A549 (cell line): ENCODE results near the gene ASMTL. TPM values are rescaled to one million over a fixed set of nuclear protein-coding genes. Genes with fewer than 3 reads are reported as not detected.
"Not testable (repeated sequence)": the region's sequence is repeated elsewhere in the genome, so short reads cannot be mapped to it uniquely, and the experiment has no call there.

Experiments used
- ATAC-seq, 2 experiments: fragments of 200-7000 bp in 1 of 2; fragments of >200 bp in 1 of 2; cut with Nextera tagmentation in 1 of 2; cut with Tn5 transposase in 1 of 2; 3 replicates each; pipeline versions ENCODE4 v1.8.0 to v1.9.1; 2018 to 2020; ENCODE audit warnings: mild to moderate bottlenecking in 1 of 2, moderate library complexity in 1 of 2
- CTCF ChIA-PET: fragments of 300-600 bp; sonication (Branson Sonifier 250); formaldehyde crosslinking; extraction: SDS; loops from one replicate; lab custom pipeline; 2021; ENCODE audit warnings: antibody characterized with exemption, inconsistent platforms; lab: Yijun Ruan, JAX
- POLR2A ChIA-PET: fragments of 350-600 bp; formaldehyde crosslinking; extraction: SDS; loops from one replicate; lab custom pipeline; 2021; ENCODE audit warnings: antibody characterized with exemption, inconsistent platforms; lab: Yijun Ruan, JAX
- DNase-seq, 2 experiments: peaks; one replicate each; pipeline versions ENCODE4 v3.0.0 to v3.0.0-alpha.2; 2011 to 2016; ENCODE audit warnings: low read depth in 1 of 2, low spot score in 1 of 2
- FAIRE-seq: peaks from 2 replicates; lab custom pipeline; 2011; peaks lifted over from hg19 to GRCh38; lab: Jason Lieb, UNC
- H3K27ac ChIP-seq, 2 experiments: fragments of >200 bp; sonication (Bioruptor Twin); formaldehyde crosslinking; 3 replicates each; pipeline ENCODE4 v1.5.1; 2016 to 2017
- H3K4me1 ChIP-seq: fragments of >200 bp; sonication (Bioruptor Twin); formaldehyde crosslinking; 3 replicates; pipeline ENCODE4 v1.6.1; 2016
- H3K4me2 ChIP-seq: fragments of >200 bp; sonication (Bioruptor Twin); formaldehyde crosslinking; 3 replicates; pipeline ENCODE4 v1.6.1; 2016
- H3K4me3 ChIP-seq: fragments of >200 bp; sonication (Bioruptor Twin); formaldehyde crosslinking; 3 replicates; pipeline ENCODE4 v1.5.1; 2016
- H3K9me3 ChIP-seq: fragments of >200 bp; sonication (Bioruptor Twin); formaldehyde crosslinking; 3 replicates; pipeline ENCODE4 v1.6.1; 2016
- CBX8 ChIP-seq: fragments of 200-600 bp; sonication (generic); IDR thresholded peaks from 2 replicates; pipeline ENCODE4 v1.6.1; 2016
- CEBPB ChIP-seq, 2 experiments: fragments of >200 bp in 1 of 2; sonication (Bioruptor Twin) in 1 of 2; formaldehyde crosslinking in 1 of 2; IDR thresholded peaks; 2 replicates each; pipeline ENCODE4 v1.6.1; 2012 to 2016
- CHD4 ChIP-seq: fragments of 200-600 bp; sonication (generic); IDR thresholded peaks from 2 replicates; pipeline ENCODE4 v1.6.1; 2016; ENCODE audit warnings: antibody characterized with exemption, mild to moderate bottlenecking, borderline replicate concordance
- EHMT2 ChIP-seq: fragments of 200-600 bp; sonication (generic); IDR thresholded peaks from 2 replicates; pipeline ENCODE4 v1.6.1; 2016; ENCODE audit warnings: antibody characterized with exemption, low read depth, mild to moderate bottlenecking, moderate library complexity
- FOXS1 ChIP-seq: fragments of 250-450 bp; sonication (Bioruptor Pico); IDR thresholded peaks from 2 replicates; pipeline ENCODE4 v1.5.0; 2020; ENCODE audit warnings: mild to moderate bottlenecking, moderate library complexity
- GATA3 ChIP-seq: IDR thresholded peaks from 2 replicates; pipeline ENCODE4 v1.6.1; 2012; ENCODE audit warnings: borderline replicate concordance
- JUN ChIP-seq, 2 experiments: fragments of >200 bp; sonication (Bioruptor Twin); formaldehyde crosslinking; IDR thresholded peaks; 2 replicates in 1 of 2; 3 replicates in 1 of 2; pipeline ENCODE4 v1.6.1; 2016 to 2017
- KDM1A ChIP-seq: fragments of 200-600 bp; sonication (generic); IDR thresholded peaks from 2 replicates; pipeline ENCODE4 v1.6.1; 2016; ENCODE audit warnings: low read depth, mild to moderate bottlenecking
- KDM5A ChIP-seq: fragments of 200-600 bp; sonication (generic); IDR thresholded peaks from 2 replicates; pipeline ENCODE4 v1.6.1; 2016; ENCODE audit warnings: antibody characterized with exemption, mild to moderate bottlenecking
- RAD21 ChIP-seq, 2 experiments: fragments of >200 bp in 1 of 2; sonication (Bioruptor Twin) in 1 of 2; formaldehyde crosslinking in 1 of 2; IDR thresholded peaks in 1 of 2; conservative IDR thresholded peaks in 1 of 2; 2 replicates in 1 of 2; 3 replicates in 1 of 2; pipeline ENCODE4 v1.6.1; 2012 to 2018; ENCODE audit warnings: inconsistent platforms in 1 of 2
- RCOR1 ChIP-seq: fragments of 150-350 bp; IDR thresholded peaks from 2 replicates; pipeline ENCODE4 v1.6.1; 2014; ENCODE audit warnings: antibody characterized with exemption, low read length, low read depth
- RNF2 ChIP-seq: fragments of 200-600 bp; sonication (generic); IDR thresholded peaks from 2 replicates; pipeline ENCODE4 v1.6.1; 2016; ENCODE audit warnings: low read depth, mild to moderate bottlenecking, antibody characterized with exemption, moderate library complexity, borderline replicate concordance
- TP53 ChIP-seq: fragments of 250-450 bp; sonication (Bioruptor Pico); IDR thresholded peaks from 2 replicates; pipeline ENCODE4 v1.5.0; 2021; ENCODE audit warnings: mild to moderate bottlenecking, moderate library complexity
- ZSCAN20 ChIP-seq: fragments of 250-450 bp; sonication (Bioruptor Pico); IDR thresholded peaks from 2 replicates; pipeline ENCODE4 v1.8.0; 2022; ENCODE audit warnings: mild to moderate bottlenecking, moderate library complexity
- WGBS: methylation state at CpG from one replicate; pipeline ENCODE4 v1.1.6; 2017; ENCODE audit errors: missing lambda C conversion rate; 5-methylcytosine and 5-hydroxymethylcytosine counted together
- polyA plus RNA-seq, 4 experiments: library from polyadenylated mRNA; depleted of rRNA in 3 of 4; stranded (reverse); fragments of >200 nt; fragmentation: RNase III in 1 of 4; extraction: RNeasy Plus Mini Kit Qiagen cat#74134 plus additional on column Dnase treatment in 1 of 4; gene quantifications; 2 replicates in 3 of 4; 3 replicates in 1 of 4; pipeline ENCODE4 v1.2.3, GENCODE V29; 2011 to 2017
- TF ChIP-seq, protein P1 (sequence below): fragments of 150-350 bp; IDR thresholded peaks from 2 replicates; pipeline ENCODE4 v1.6.1; 2014; ENCODE audit warnings: low read depth, mild to moderate bottlenecking, low read length
- TF ChIP-seq, protein P2 (sequence below): fragments of 250-450 bp; sonication (Bioruptor Pico); IDR thresholded peaks from 2 replicates; pipeline ENCODE4 v1.5.0; 2021; ENCODE audit warnings: mild to moderate bottlenecking, moderate library complexity, borderline replicate concordance
- TF ChIP-seq, protein P3 (sequence below): fragments of 200-600 bp; sonication (generic); IDR thresholded peaks from 2 replicates; pipeline ENCODE4 v1.6.1; 2016; ENCODE audit warnings: antibody characterized with exemption, mild to moderate bottlenecking, moderate library complexity
- TF ChIP-seq, protein P4 (sequence below): IDR thresholded peaks from 2 replicates; pipeline ENCODE4 v1.6.1; 2012
- TF ChIP-seq, protein P5 (sequence below): IDR thresholded peaks from 2 replicates; pipeline ENCODE4 v1.6.1; 2012; ENCODE audit warnings: low read depth, borderline replicate concordance

The ASMTL gene
- polyA plus RNA-seq, 2 of the 4 experiments (the other 2 are of a cell fraction): 12.3 to 15.4 TPM

DNA sequence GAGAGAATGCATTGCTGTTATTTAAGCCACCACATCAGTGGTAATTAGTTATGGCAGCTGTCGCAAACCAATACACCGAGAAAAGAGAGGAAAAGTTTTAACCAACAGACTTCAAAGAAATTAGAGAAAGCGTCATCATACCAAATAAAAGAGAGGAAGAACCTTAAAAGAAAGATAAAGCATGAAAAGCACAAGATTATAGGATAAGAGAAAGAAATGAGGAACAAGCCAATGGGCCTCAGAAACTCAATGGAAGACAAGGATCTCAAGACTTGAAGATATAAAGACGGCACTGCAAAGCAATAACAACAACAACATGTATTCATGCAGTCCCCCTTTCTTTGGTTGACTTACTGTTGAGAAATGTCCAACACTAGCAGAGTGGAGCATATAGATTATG lies 22.8 kb upstream of the ASMTL start (continued):
- TF ChIP-seq, protein P1, sequence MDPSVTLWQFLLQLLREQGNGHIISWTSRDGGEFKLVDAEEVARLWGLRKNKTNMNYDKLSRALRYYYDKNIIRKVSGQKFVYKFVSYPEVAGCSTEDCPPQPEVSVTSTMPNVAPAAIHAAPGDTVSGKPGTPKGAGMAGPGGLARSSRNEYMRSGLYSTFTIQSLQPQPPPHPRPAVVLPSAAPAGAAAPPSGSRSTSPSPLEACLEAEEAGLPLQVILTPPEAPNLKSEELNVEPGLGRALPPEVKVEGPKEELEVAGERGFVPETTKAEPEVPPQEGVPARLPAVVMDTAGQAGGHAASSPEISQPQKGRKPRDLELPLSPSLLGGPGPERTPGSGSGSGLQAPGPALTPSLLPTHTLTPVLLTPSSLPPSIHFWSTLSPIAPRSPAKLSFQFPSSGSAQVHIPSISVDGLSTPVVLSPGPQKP: no peak
- TF ChIP-seq KDM5A (no peak), TP53 (CRISPR knock-in tag) (no peak), KDM1A (no peak), GATA3 (no peak), ZSCAN20 (no peak)

DNA sequence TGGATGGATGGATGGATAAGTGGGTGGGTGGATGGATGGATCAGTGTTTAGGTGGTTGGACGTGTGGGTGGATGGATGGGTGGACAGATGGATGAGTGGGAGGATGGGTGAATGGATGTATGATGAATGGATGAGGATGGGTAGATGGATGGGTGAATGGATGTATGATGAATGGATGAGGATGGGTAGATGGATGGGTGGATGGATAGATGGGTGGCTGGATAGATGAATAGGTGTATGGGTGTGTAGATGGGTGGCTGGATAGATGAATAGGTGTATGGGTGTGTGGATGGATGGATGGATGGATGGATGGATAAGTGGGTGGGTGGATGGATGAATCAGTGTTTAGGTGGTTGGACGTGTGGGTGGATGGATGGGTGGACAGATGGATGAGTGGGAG lies 21.9 kb upstream of the ASMTL start:
- H3K4me2 ChIP-seq, FAIRE-seq, POLR2A ChIA-PET, H3K4me1 ChIP-seq, H3K27ac ChIP-seq, CTCF ChIA-PET, DNase-seq, H3K9me3 ChIP-seq, ATAC-seq, H3K4me3 ChIP-seq: not testable (repeated sequence)
- WGBS: 1% methylated on average over 2 of the region's 2 CpGs

DNA sequence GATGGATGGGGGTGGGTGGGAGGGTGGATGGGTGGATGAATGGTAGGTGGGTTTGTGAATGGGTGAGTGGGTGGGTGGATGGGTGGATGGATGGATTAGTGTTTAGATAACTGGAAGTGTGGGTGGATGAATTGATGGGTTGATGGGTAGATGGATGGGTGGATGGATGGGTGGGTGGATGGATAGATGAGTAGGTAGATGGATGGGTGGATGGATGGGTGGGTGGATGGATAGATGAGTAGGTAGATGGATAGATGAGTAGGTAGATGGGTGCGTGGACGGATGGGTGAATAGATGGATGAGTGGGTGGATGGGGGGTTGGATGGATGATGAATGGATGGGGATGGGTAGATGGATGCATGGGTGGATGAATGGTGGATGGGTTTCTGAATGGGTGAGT lies 20.3 kb upstream of the ASMTL start:
- H3K4me1 ChIP-seq: peaks cover 5% of the 10 kb centered on the region
- no peaks in the 10 kb centered on the region for H3K9me3 ChIP-seq
- TF ChIP-seq RNF2: no peak
- CTCF ChIA-PET: no interaction called here
- POLR2A ChIA-PET: no interaction called here
- whole genome bisulfite sequencing: 43% methylated on average over 2 of the region's 2 CpGs
- H3K4me3 ChIP-seq: no peak overlapping the region
- no peak overlapping the region for H3K27ac ChIP-seq
- DNase-seq (no peak), ATAC-seq (no peak), FAIRE-seq (no peak)
- H3K4me2 ChIP-seq: no peak overlapping the region

DNA sequence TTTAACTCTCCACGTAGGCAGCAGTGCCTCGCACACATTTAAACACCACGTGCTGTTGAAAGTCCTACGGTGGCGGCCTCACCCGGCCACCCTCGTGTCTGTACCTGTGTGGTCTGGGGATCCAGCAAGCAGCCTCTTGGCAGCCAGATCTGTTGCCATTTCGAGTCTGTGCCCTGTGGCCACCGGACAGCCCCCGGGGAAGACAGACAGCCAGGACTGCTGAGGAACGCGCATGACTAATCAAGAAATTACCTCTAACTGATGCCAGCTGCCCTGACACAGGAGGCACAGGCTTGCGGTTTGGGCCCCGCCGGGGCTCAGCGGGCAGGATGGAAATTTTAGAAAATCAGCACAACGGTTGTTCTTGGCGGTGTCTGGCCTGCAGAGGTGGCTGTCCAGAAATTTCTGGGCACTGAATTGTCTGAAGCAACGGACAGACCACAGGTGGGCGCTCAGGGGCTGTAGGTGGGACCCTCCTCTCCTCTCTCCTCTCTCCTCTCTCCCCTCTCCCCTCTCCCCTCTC lies 15.6 kb upstream of the ASMTL start:
- 25% methylated on average over 19 of the region's 20 CpGs for WGBS
- peak; percentile 76 to 78 for ATAC-seq
- H3K27ac ChIP-seq: peak overlapping the region; percentile 51 to 66; a peak in 3 of 6 replicates

DNA sequence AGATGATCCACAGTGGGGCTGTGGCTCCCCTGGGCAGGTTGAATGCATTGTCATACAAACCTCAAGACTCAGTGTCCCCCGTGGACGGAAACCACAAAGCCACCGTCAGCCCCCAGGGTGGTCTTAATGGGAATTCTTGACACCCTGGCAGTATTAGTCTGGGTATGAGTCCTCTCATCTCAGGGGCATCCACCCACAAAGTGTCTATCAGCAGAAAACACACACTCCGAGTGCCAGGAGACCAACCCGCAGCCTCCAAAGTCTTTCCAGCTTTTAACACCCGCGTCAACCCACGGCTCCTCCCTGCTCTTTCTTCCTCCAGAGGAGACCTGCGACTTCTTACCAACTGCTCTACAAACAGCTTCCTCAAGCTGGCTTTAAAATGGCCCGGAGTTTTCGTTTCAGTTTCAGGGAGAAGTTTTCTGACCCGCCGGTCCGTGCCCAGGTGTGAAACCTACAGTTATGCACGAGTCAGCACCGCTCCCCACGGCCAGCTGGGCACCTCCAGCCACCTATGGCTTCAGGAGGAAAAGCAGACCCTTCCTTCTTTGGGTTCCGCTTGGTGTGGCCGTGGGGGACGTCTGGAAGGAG lies 14.4 kb upstream of the ASMTL start:
- CTCF ChIA-PET: no interaction called here
- ATAC-seq (no peak), DNase-seq (no peak), FAIRE-seq (no peak)
- Histone ChIP-seq H3K4me3 (no peak overlapping the region), H3K27ac (no peak overlapping the region), H3K4me1 (peaks cover 15% of the 10 kb centered on the region), H3K4me2 (no peak overlapping the region), H3K9me3 (no peaks in the 10 kb centered on the region)
- WGBS: 69% methylated on average over 20 of the region's 20 CpGs
- POLR2A ChIA-PET: no interaction called here
- TF ChIP-seq RCOR1 (no peak), CEBPB (IDR thresholded peaks at IDR 0.05) (no peak), FOXS1 (CRISPR knock-in tag) (no peak), GATA3 (no peak), CBX8 (no peak), EHMT2 (no peak), JUN (IDR thresholded peaks at IDR 0.05) (no peak), CHD4 (no peak), KDM5A (no peak)
- TF ChIP-seq, protein P2, sequence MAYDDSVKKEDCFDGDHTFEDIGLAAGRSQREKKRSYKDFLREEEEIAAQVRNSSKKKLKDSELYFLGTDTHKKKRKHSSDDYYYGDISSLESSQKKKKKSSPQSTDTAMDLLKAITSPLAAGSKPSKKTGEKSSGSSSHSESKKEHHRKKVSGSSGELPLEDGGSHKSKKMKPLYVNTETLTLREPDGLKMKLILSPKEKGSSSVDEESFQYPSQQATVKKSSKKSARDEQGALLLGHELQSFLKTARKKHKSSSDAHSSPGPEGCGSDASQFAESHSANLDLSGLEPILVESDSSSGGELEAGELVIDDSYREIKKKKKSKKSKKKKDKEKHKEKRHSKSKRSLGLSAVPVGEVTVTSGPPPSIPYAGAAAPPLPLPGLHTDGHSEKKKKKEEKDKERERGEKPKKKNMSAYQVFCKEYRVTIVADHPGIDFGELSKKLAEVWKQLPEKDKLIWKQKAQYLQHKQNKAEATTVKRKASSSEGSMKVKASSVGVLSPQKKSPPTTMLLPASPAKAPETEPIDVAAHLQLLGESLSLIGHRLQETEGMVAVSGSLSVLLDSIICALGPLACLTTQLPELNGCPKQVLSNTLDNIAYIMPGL: no peak
- TF ChIP-seq, protein P3, sequence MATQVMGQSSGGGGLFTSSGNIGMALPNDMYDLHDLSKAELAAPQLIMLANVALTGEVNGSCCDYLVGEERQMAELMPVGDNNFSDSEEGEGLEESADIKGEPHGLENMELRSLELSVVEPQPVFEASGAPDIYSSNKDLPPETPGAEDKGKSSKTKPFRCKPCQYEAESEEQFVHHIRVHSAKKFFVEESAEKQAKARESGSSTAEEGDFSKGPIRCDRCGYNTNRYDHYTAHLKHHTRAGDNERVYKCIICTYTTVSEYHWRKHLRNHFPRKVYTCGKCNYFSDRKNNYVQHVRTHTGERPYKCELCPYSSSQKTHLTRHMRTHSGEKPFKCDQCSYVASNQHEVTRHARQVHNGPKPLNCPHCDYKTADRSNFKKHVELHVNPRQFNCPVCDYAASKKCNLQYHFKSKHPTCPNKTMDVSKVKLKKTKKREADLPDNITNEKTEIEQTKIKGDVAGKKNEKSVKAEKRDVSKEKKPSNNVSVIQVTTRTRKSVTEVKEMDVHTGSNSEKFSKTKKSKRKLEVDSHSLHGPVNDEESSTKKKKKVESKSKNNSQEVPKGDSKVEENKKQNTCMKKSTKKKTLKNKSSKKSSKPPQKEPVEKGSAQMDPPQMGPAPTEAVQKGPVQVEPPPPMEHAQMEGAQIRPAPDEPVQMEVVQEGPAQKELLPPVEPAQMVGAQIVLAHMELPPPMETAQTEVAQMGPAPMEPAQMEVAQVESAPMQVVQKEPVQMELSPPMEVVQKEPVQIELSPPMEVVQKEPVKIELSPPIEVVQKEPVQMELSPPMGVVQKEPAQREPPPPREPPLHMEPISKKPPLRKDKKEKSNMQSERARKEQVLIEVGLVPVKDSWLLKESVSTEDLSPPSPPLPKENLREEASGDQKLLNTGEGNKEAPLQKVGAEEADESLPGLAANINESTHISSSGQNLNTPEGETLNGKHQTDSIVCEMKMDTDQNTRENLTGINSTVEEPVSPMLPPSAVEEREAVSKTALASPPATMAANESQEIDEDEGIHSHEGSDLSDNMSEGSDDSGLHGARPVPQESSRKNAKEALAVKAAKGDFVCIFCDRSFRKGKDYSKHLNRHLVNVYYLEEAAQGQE: no peak
- TF ChIP-seq, protein P4, sequence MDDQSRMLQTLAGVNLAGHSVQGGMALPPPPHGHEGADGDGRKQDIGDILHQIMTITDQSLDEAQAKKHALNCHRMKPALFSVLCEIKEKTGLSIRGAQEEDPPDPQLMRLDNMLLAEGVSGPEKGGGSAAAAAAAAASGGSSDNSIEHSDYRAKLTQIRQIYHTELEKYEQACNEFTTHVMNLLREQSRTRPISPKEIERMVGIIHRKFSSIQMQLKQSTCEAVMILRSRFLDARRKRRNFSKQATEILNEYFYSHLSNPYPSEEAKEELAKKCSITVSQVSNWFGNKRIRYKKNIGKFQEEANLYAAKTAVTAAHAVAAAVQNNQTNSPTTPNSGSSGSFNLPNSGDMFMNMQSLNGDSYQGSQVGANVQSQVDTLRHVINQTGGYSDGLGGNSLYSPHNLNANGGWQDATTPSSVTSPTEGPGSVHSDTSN: no peak

More for the DNA sequence above, 15.6 kb upstream of the ASMTL start:
- Histone ChIP-seq H3K9me3 (no peaks in the 10 kb centered on the region), H3K4me2 (peak overlapping the region; percentile 75), H3K4me3 (no peak overlapping the region), H3K4me1 (peaks cover 5% of the 10 kb centered on the region)
- FAIRE-seq (no peak), DNase-seq (peak; percentile 50 to 52)
- CTCF ChIA-PET: no interaction called here
- peak; percentile 29 to 37; a peak in 4 of 5 replicates for TF ChIP-seq RAD21 (conservative IDR thresholded peaks at IDR 0.05 in 1 of 2, IDR thresholded peaks at IDR 0.05 in 1 of 2)
- TF ChIP-seq, protein P5, sequence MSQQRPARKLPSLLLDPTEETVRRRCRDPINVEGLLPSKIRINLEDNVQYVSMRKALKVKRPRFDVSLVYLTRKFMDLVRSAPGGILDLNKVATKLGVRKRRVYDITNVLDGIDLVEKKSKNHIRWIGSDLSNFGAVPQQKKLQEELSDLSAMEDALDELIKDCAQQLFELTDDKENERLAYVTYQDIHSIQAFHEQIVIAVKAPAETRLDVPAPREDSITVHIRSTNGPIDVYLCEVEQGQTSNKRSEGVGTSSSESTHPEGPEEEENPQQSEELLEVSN: no peak
- POLR2A ChIA-PET: no interaction called here
